AG04450 (cell line): ENCODE results near the gene EYA4. TPM values are rescaled to one million over a fixed set of nuclear protein-coding genes. Genes with fewer than 3 reads are reported as not detected.

Source experiments
- CTCF ChIA-PET: fragments of 300-600, 350-600 bp; formaldehyde crosslinking; extraction: SDS; loops from one replicate; lab custom pipeline; 2022; ENCODE audit warnings: antibody characterized with exemption, inconsistent platforms; lab: Charles Lee
- POLR2A ChIA-PET: fragments of 350-600 bp; formaldehyde crosslinking; extraction: SDS; loops from one replicate; lab custom pipeline; 2021; ENCODE audit warnings: antibody characterized with exemption, inconsistent platforms; lab: Yijun Ruan, JAX
- DNase-seq: peaks from one replicate; pipeline ENCODE4 v3.0.0-alpha.2; 2011; ENCODE audit warnings: low read depth, low spot score
- H3K27ac ChIP-seq: one replicate; pipeline ENCODE4 v1.5.1; 2012; ENCODE audit warnings: low read depth, low read length, control low read depth
- H3K27me3 ChIP-seq: one replicate; pipeline ENCODE4 v1.6.0; 2012; ENCODE audit warnings: low read length; ENCODE audit not compliant: control insufficient read depth, insufficient read depth
- H3K4me3 ChIP-seq: 2 replicates; pipeline ENCODE4 v1.5.1; 2011; ENCODE audit warnings: mild to moderate bottlenecking, low read depth, low read length, control low read depth
- H3K9me3 ChIP-seq: 2 replicates; pipeline ENCODE4 v1.5.1; 2012; ENCODE audit warnings: low read length; ENCODE audit not compliant: control insufficient read depth, insufficient read depth
- CTCF ChIP-seq: IDR thresholded peaks from 2 replicates; pipeline ENCODE4 v1.5.1; 2011; ENCODE audit warnings: low read depth, low read length, control low read depth, inconsistent platforms
- polyA plus RNA-seq: library from polyadenylated mRNA; depleted of rRNA; stranded (reverse); fragments of >200 nt; gene quantifications from 2 replicates; pipeline ENCODE4 v1.2.3, GENCODE V29; 2011

The EYA4 gene
- polyA plus RNA-seq, 1 experiment = 37.8 TPM

DNA sequence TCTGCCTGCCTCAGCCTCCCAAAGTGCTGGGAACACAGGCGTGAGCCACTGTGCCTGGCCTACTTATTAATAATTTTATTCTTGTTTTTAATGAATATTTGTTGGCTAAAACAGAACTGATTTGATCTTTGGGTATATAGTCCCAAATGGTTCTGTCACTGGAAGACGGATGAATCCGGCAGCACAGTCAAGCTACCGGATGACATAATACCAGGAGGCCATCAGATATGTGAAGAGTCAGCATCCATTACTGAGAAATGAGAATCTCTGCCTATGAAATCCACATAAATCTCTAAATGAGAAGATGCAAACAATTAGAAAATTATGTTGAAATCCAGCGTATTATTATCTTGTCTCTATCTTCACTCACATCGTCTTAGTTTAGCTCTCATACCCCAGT, 263.0 kb downstream of the EYA4 start:
- Histone ChIP-seq H3K4me3 (no peak overlapping the region), H3K27ac (no peak overlapping the region), H3K9me3 (no peaks in the 10 kb centered on the region), H3K27me3 (no peaks in the 10 kb centered on the region)
- POLR2A ChIA-PET = interaction anchor here (0.7 kb wide), 1 partner anchor 9 kb away, joined by 3 read pairs; no protein-coding TSS in a partner anchor
- TF ChIP-seq CTCF = no peak
- DNase-seq = no peak
- CTCF ChIA-PET = interaction anchor here (0.6 kb wide), 2 partner anchors 30 to 42 kb away, joined by 3 read pairs; no protein-coding TSS in a partner anchor

DNA sequence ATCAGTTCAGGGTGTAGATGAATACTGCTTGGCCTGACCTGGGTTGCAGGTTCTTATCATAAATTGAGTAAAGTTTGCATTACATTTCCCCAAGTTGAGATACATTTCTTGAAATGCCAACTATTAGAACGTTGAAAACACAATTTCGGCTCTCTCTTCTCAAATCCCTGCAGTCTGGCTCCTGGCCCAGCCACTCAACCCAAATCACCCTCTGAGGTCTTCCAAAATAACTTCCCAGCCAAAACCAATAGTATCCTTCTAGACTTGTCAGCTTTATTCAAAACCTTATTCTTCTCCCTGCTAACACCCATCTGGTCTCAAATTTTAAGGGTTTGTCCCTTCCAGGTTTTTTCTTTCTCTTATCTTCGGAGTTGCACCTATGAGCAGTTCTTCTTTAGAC, 263.6 kb downstream of the EYA4 start:
- Histone ChIP-seq H3K4me3 (no peak overlapping the region), H3K9me3 (no peaks in the 10 kb centered on the region), H3K27me3 (no peaks in the 10 kb centered on the region), H3K27ac (no peak overlapping the region)
- DNase-seq = no peak
- CTCF ChIA-PET = interaction anchor here (0.6 kb wide), 1 partner anchor 31 kb away, joined by 3 read pairs; no protein-coding TSS in a partner anchor
- POLR2A ChIA-PET = no interaction called here
- TF ChIP-seq CTCF = no peak

DNA sequence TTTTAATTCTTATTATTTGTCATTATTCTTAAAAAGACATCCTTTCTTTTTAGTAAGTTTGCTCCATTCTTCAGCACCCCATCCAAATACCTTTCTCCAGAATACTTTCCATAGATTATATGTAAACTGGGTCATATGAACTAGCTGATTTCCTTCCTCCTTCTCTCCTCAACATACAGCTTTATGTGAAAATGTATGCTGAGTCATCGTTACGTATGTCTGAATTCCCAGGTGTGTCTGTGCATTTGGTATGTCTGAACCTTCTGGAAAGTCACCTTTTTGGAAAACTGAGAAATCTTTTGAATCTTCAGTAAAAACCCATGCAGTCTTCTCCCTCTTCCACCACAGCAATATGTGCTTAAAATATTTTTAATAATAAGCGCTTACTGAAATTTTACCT, 264.5 kb downstream of the EYA4 start:
- CTCF ChIA-PET = interaction anchor here (0.9 kb wide), 1 partner anchor 545 kb away, joined by 3 read pairs; no protein-coding TSS in a partner anchor
- POLR2A ChIA-PET = no interaction called here
- no peaks in the 10 kb centered on the region for H3K9me3 ChIP-seq

DNA sequence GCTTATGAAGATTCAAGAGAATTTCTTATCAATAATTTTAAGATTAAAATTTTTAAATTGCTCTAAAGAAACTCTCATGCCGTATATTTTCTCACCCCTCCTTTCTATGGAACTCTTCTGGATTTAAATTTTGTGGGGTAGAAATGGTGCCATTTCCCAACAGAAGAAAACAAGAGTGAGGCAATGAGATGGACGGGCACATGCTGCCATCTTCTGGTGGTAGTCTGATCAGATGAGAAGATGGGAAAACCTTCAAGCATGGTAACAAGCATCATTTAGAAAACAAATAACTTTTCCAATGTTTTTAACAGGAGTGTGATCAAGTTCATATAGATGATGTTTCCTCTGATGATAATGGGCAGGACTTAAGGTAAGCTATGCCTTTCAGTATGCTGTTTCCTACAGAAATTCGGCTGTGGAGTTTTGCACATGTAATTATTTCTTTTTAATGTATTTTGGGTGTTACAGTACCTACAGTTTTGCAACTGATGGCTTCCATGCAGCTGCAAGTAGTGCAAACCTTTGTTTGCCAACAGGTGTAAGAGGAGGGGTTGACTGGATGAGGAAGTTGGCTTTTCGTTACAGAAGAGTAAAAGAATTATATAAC, 271.4 kb downstream of the EYA4 start:
- Histone ChIP-seq H3K4me3 (no peak overlapping the region), H3K27me3 (no peaks in the 10 kb centered on the region), H3K9me3 (no peaks in the 10 kb centered on the region), H3K27ac (no peak overlapping the region)
- TF ChIP-seq CTCF = peak; percentile 69
- peak; percentile 13 for DNase-seq
- CTCF ChIA-PET = interaction anchor here (0.5 to 1.6 kb wide), 13 partner anchors 10 to 682 kb away, joined by 3 to 6 read pairs (median 3); no protein-coding TSS in a partner anchor
- POLR2A ChIA-PET = no interaction called here

More for the DNA sequence above, 264.5 kb downstream of the EYA4 start:
- no peaks in the 10 kb centered on the region for H3K27me3 ChIP-seq
- no peak overlapping the region for H3K4me3 ChIP-seq
- no peak overlapping the region for H3K27ac ChIP-seq
- TF ChIP-seq CTCF = no peak
- DNase-seq = no peak

GRCh38 chr6:133523816-133524215, 282.7 kb downstream of the EYA4 start:
- H3K27me3 ChIP-seq = no peaks in the 10 kb centered on the region
- H3K9me3 ChIP-seq = no peaks in the 10 kb centered on the region
- H3K27ac ChIP-seq = no peak overlapping the region
- no peak for TF ChIP-seq CTCF
- CTCF ChIA-PET = interaction anchor here (1.3 kb wide), 1 partner anchor 11 kb away, joined by 3 read pairs; no protein-coding TSS in a partner anchor
- no peak for DNase-seq
- H3K4me3 ChIP-seq = no peak overlapping the region
- POLR2A ChIA-PET = no interaction called here
